Retinal pigment epithelial cell (primary cell): ENCODE data around the gene BMP2.

ENCODE experiments used
- DNase-seq: peaks from one replicate; pipeline ENCODE4 v3.0.0-alpha.2; 2010; ENCODE audit warnings: low read depth
- H3K4me3 ChIP-seq: 2 replicates; pipeline ENCODE4 v1.5.1; 2011; ENCODE audit warnings: mild to moderate bottlenecking, low read length, control low read depth, moderate library complexity
- TF ChIP-seq, protein P1 (sequence below): conservative IDR thresholded peaks from 2 replicates; pipeline ENCODE4 v1.5.1; 2011; ENCODE audit warnings: low read depth, low read length, control low read depth, inconsistent platforms

The BMP2 gene

DNA sequence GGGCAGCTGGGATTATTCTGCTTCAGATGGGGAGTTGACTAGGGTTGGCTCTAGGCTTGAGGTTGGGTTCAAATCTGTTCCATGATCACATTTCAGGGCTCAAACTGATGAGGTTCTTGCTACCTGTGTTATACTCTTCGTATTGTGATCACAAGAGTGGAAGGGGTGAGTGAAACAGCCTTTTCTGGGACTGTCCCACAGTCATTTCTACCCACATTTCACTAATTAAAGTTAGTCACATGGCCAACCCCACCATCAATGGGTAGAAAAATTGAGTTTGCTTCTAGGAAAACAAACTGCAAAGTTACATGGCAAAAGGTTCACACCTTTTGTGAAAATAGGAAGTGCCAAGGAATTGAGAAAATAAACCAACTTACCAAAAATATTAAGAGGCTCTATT lies 33.5 kb upstream of the BMP2 start:
- no peak overlapping the region for H3K4me3 ChIP-seq
- TF ChIP-seq, protein P1, sequence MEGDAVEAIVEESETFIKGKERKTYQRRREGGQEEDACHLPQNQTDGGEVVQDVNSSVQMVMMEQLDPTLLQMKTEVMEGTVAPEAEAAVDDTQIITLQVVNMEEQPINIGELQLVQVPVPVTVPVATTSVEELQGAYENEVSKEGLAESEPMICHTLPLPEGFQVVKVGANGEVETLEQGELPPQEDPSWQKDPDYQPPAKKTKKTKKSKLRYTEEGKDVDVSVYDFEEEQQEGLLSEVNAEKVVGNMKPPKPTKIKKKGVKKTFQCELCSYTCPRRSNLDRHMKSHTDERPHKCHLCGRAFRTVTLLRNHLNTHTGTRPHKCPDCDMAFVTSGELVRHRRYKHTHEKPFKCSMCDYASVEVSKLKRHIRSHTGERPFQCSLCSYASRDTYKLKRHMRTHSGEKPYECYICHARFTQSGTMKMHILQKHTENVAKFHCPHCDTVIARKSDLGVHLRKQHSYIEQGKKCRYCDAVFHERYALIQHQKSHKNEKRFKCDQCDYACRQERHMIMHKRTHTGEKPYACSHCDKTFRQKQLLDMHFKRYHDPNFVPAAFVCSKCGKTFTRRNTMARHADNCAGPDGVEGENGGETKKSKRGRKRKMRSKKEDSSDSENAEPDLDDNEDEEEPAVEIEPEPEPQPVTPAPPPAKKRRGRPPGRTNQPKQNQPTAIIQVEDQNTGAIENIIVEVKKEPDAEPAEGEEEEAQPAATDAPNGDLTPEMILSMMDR = no peak
- no peak for DNase-seq

DNA sequence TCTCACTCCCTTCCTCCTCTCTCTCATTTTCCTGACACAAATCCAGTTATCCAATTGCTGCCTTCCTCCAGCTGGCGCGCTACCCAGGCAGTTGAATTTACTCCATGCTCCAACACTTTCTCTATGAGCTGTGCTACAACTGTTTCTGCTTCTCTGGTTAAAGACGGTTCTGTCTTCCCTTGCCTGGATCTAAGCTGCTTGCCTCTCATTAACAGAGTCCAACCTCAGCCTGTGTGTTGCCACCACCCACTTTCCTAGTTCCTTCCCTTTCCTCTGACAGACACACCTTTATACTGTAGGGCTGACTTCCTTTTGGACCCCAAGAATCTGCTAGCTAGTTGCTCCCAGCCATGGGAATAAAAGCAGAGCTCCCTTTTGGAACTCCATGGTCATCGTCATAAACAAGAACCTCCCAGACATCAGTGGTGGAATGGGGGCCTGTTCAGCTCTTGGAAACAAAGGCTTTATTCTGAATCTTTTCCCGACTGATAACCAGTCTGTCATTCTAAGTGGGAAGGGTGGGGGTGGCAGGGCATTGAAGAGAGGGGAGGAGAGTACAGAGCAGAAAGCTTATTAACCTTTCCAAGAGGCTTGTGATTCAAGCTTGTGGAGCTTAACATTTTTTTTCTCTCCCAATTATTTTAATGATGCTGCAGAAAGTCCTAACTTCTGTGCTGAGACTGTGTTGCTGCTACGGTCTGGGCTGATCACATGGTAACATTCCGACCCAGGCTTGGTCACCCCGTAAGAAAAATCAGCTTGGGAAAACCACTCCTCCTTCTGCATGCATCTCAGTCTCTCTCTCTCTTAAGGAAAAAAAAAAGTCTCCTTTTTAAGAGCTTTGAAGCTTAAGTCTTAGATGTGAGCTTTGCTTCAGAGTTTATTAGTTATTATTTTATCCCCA lies 31.3 kb upstream of the BMP2 start:
- peak; percentile 100 for DNase-seq
- peak overlapping the region; percentile 36 for H3K4me3 ChIP-seq
- TF ChIP-seq, protein P1 = no peak

DNA sequence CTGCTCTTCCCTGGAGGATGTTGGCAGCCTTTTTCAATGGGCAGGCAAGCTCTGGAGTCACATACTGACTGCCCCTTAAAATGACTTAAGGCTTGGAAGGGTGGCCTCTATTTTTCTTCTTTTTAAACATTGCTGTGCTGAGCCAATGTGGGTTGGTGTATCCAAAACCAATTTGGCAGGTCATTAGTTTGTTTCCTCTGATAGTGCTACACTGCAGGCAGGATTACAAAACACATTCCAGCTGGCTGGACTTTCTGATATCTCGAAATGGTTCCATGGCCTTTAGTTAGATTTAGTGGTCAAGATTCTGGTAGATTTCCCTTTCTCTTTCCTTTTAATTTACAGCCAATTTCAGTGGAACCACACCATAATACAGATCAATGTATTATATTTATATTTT lies 28.1 kb upstream of the BMP2 start:
- DNase-seq = no peak
- no peak overlapping the region for H3K4me3 ChIP-seq
- TF ChIP-seq, protein P1 = no peak

DNA sequence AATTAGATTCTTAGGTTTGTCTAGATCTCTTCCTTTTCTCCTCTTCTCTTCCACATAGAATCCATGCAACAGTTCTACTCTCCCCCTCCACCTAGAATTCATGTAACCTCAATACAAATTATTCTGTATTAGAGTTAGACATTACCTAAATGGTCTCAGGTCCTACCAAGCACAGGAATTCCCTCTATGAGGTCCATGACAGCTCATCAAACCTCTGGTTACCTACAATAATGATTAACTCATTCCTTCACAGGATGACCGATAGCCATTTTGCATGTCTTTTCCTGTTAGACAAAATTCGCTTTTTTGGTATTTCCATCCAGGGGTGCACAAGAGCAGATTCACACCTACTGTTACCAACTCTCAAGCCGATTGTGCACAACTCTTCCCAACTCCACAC lies 27.4 kb upstream of the BMP2 start:
- TF ChIP-seq, protein P1 = no peak
- no peak overlapping the region for H3K4me3 ChIP-seq
- DNase-seq = no peak

DNA sequence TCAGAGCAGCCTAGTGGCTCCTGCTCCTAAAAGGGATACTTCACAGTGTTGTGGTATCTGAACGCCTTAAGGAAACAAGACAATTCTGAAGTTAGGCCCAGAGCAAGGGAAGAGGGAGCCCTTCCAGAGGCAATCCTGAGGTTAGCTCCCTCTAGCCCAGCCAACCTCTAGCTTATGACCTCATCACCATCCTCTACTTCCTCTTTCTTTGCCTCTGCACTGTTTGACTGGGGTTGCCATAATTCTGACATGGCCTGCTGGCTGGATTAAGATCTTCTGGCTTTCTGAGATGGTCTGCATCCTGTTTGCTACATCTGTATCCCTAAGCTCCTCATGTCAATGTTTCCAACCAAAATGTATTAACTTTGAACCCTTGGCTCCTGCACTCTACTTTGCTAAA lies 23.3 kb upstream of the BMP2 start:
- TF ChIP-seq, protein P1 = no peak
- H3K4me3 ChIP-seq = no peak overlapping the region
- no peak for DNase-seq

DNA sequence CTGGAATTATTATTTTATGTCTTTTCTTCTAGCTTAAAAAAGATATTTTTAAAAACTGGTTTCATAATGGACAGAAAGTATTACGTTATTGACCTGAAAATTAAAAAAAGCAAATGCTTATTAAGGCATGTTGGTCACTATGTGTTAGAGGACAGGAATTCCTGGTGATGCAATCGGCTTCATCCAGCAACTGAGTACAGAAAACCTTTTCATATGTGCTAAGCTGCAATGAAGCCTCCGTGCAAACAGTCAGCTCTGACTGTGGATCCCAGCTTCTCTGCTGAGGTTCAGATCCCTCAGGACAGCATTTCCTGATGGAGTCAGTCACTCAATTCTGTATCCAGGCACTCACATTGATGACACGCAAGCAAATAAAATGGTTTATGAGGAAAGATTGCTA lies 22.7 kb upstream of the BMP2 start:
- no peak overlapping the region for H3K4me3 ChIP-seq
- TF ChIP-seq, protein P1 = no peak
- DNase-seq = no peak
